ENCODE results near the gene DBNL. TPM values are rescaled to one million over a fixed set of nuclear protein-coding genes. Genes with fewer than 3 reads are reported as not detected.
A peak's percentile ranks its signal among the peaks of the same experiment; 100 is the strongest.

The DBNL gene
- total RNA-seq, 1 donor from 2014 or later, result 85.0 TPM

- Histone ChIP-seq H3K9me3 (ENCODE audit: insufficient read depth, low read depth, low read length) (no peaks in the 10 kb centered on the region), H4K20me1 (ENCODE audit: insufficient read depth, low read length) (peaks cover 8% of the 10 kb centered on the region), H2AFZ (ENCODE audit: low read depth, low read length) (no peak overlapping the region), H3K27me3 (ENCODE audit: insufficient read depth, low read length) (no peaks in the 10 kb centered on the region), H3K36me3 (ENCODE audit: insufficient read depth, low read length) (peaks cover 2% of the 10 kb centered on the region), H3K4me3 (ENCODE audit: insufficient read depth, low read depth, low read length) (no peak overlapping the region), H3K4me1 (ENCODE audit: insufficient read depth, low read length) (peaks cover 26% of the 10 kb centered on the region), H3K27ac (ENCODE audit: low read depth, low read length) (peak overlapping the region; percentile 30), H3K9ac (ENCODE audit: low read length) (peak overlapping the region; percentile 42), H3K4me2 (ENCODE audit: low read length) (peak overlapping the region; percentile 73), H3K79me2 (ENCODE audit: insufficient read depth, low read length) (no peaks in the 10 kb centered on the region)
- H3K27ac Mint-ChIP-seq (ENCODE audit: unreplicated experiment), result peak overlapping the region; percentile 29
- no peak for TF ChIP-seq EZH2 (IDR thresholded peaks at IDR 0.05; ENCODE audit: insufficient read depth, low read length)
- no peak for TF ChIP-seq CTCF (IDR thresholded peaks at IDR 0.05; ENCODE audit: insufficient read depth, low read depth, low read length)
- H3K4me1 Mint-ChIP-seq (ENCODE audit: low read depth, unreplicated experiment), result peaks cover 13% of the 10 kb centered on the region
- no peaks in the 10 kb centered on the region for H3K9me3 Mint-ChIP-seq (ENCODE audit: unreplicated experiment)
- FAIRE-seq (no peak), DNase-seq (ENCODE audit: low read depth) (no peak)
- no peaks in the 10 kb centered on the region for H3K27me3 Mint-ChIP-seq (ENCODE audit: low read depth, unreplicated experiment)
- H3K36me3 Mint-ChIP-seq (ENCODE audit: low read depth, unreplicated experiment), result peaks cover 10% of the 10 kb centered on the region
- H3K4me3 Mint-ChIP-seq (ENCODE audit: unreplicated experiment), result no peak overlapping the region
These were observed 27.3 kb downstream of the DBNL start for GRCh38 chr7:44071726-44072363.

GRCh38 chr7:44072364-44073231 lies 28.1 kb downstream of the DBNL start:
- FAIRE-seq (peak; percentile 52), DNase-seq (ENCODE audit: low read depth) (peak; percentile 71)
- H3K79me2 ChIP-seq (ENCODE audit: insufficient read depth, low read length), result no peaks in the 10 kb centered on the region
- peaks cover 13% of the 10 kb centered on the region for H3K36me3 Mint-ChIP-seq (ENCODE audit: low read depth, unreplicated experiment)
- no peaks in the 10 kb centered on the region for H3K9me3 Mint-ChIP-seq (ENCODE audit: unreplicated experiment)
- no peak overlapping the region for H2AFZ ChIP-seq (ENCODE audit: low read depth, low read length)
- no peak overlapping the region for H3K4me3 Mint-ChIP-seq (ENCODE audit: unreplicated experiment)
- no peaks in the 10 kb centered on the region for H3K27me3 Mint-ChIP-seq (ENCODE audit: low read depth, unreplicated experiment)
- peaks cover 3% of the 10 kb centered on the region for H3K36me3 ChIP-seq (ENCODE audit: insufficient read depth, low read length)
- H3K9ac ChIP-seq (ENCODE audit: low read length), result peak overlapping the region; percentile 42
- H3K4me2 ChIP-seq (ENCODE audit: low read length), result peak overlapping the region; percentile 73
- H3K27me3 ChIP-seq (ENCODE audit: insufficient read depth, low read length), result no peaks in the 10 kb centered on the region
- no peak overlapping the region for H3K4me3 ChIP-seq (ENCODE audit: insufficient read depth, low read depth, low read length)
- peak overlapping the region; percentile 36 for H3K27ac ChIP-seq (ENCODE audit: low read depth, low read length)
- peaks cover under 1% of the 10 kb centered on the region for H4K20me1 ChIP-seq (ENCODE audit: insufficient read depth, low read length)
- H3K27ac Mint-ChIP-seq (ENCODE audit: unreplicated experiment), result peak overlapping the region; percentile 29
- peaks cover 11% of the 10 kb centered on the region for H3K4me1 Mint-ChIP-seq (ENCODE audit: low read depth, unreplicated experiment)
- H3K4me1 ChIP-seq (ENCODE audit: insufficient read depth, low read length), result peaks cover 26% of the 10 kb centered on the region
- TF ChIP-seq EZH2 (IDR thresholded peaks at IDR 0.05; ENCODE audit: insufficient read depth, low read length) (no peak), CTCF (IDR thresholded peaks at IDR 0.05; ENCODE audit: insufficient read depth, low read depth, low read length) (peak; percentile 72)
- no peaks in the 10 kb centered on the region for H3K9me3 ChIP-seq (ENCODE audit: insufficient read depth, low read depth, low read length)

Measured in astrocyte (in vitro differentiated cells and primary cell).